Nephron (organoid): ENCODE data around the gene BIK.

ENCODE experiments used
- H3K27ac Mint-ChIP-seq, 3 experiments: 2 replicates each; pipeline ENCODE4 v1.8.0; 2020; ENCODE audit warnings: mixed read lengths in 3 of 3, mild to moderate bottlenecking in 2 of 3, moderate library complexity in 1 of 3
- H3K27me3 Mint-ChIP-seq: 2 replicates; pipeline ENCODE4 v1.8.0; 2021; ENCODE audit warnings: low read depth, mild to moderate bottlenecking, moderate library complexity, mixed read lengths
- H3K36me3 Mint-ChIP-seq: 2 replicates; pipeline ENCODE4 v1.8.0; 2020; ENCODE audit warnings: low read depth, mixed read lengths
- H3K4me1 Mint-ChIP-seq: 2 replicates; pipeline ENCODE4 v1.8.0; 2020; ENCODE audit warnings: mixed read lengths
- H3K4me3 Mint-ChIP-seq, 3 experiments: 2 replicates each; pipeline ENCODE4 v1.8.0; 2020; ENCODE audit warnings: mild to moderate bottlenecking in 3 of 3, mixed read lengths in 3 of 3, moderate library complexity in 2 of 3
- H3K9me3 Mint-ChIP-seq: 2 replicates; pipeline ENCODE4 v1.8.0; 2020; ENCODE audit warnings: mixed read lengths
- CTCF ChIP-seq, 3 experiments: fragments of 200-600 bp; sonication (generic); IDR thresholded peaks; one replicate each; pipeline ENCODE4 v1.5.0; 2021; ENCODE audit warnings: antibody characterized with exemption in 3 of 3; ENCODE audit not compliant: unreplicated experiment in 3 of 3

The BIK gene

GRCh38 chr22:43167001-43167589 lies 56.5 kb downstream of the BIK start:
- no peaks in the 10 kb centered on the region for H3K9me3 Mint-ChIP-seq
- no peak for TF ChIP-seq CTCF (IDR thresholded peaks at IDR 0.05; ENCODE audit: unreplicated experiment in 3 of 3)
- H3K4me1 Mint-ChIP-seq = peaks cover 10% of the 10 kb centered on the region
- H3K27ac Mint-ChIP-seq = no peak overlapping the region
- H3K27me3 Mint-ChIP-seq = peaks cover 6% of the 10 kb centered on the region
- peaks cover 8% of the 10 kb centered on the region for H3K36me3 Mint-ChIP-seq
- H3K4me3 Mint-ChIP-seq = no peak overlapping the region

GRCh38 chr22:43168471-43169309 lies 58.1 kb downstream of the BIK start:
- TF ChIP-seq CTCF (IDR thresholded peaks at IDR 0.05; ENCODE audit: unreplicated experiment in 3 of 3) = no peak
- Mint-ChIP-seq H3K27me3 (peaks cover 6% of the 10 kb centered on the region), H3K4me1 (peaks cover 10% of the 10 kb centered on the region), H3K4me3 (no peak overlapping the region), H3K27ac (no peak overlapping the region), H3K36me3 (peaks cover 17% of the 10 kb centered on the region), H3K9me3 (no peaks in the 10 kb centered on the region)

GRCh38 chr22:43169310-43170130 lies 59.0 kb downstream of the BIK start:
- Mint-ChIP-seq H3K9me3 (no peaks in the 10 kb centered on the region), H3K27ac (no peak overlapping the region), H3K36me3 (peaks cover 17% of the 10 kb centered on the region), H3K4me1 (peaks cover 2% of the 10 kb centered on the region), H3K4me3 (no peak overlapping the region), H3K27me3 (no peaks in the 10 kb centered on the region)
- TF ChIP-seq CTCF (IDR thresholded peaks at IDR 0.05; ENCODE audit: unreplicated experiment in 3 of 3) = no peak

- no peak overlapping the region for H3K4me3 Mint-ChIP-seq
These were observed 59.6 kb downstream of the BIK start for GRCh38 chr22:43170131-43170480.

GRCh38 chr22:43171019-43171491 lies 60.5 kb downstream of the BIK start:
- Mint-ChIP-seq H3K36me3 (peaks cover 18% of the 10 kb centered on the region), H3K4me3 (no peak overlapping the region), H3K9me3 (no peaks in the 10 kb centered on the region), H3K27me3 (no peaks in the 10 kb centered on the region), H3K4me1 (no peaks in the 10 kb centered on the region), H3K27ac (no peak overlapping the region)
- TF ChIP-seq CTCF (IDR thresholded peaks at IDR 0.05; ENCODE audit: unreplicated experiment in 3 of 3) = no peak

More at GRCh38 chr22:43170131-43170480, 59.6 kb downstream of the BIK start:
- no peak for TF ChIP-seq CTCF (IDR thresholded peaks at IDR 0.05; ENCODE audit: unreplicated experiment in 3 of 3)
- no peaks in the 10 kb centered on the region for H3K4me1 Mint-ChIP-seq
- no peaks in the 10 kb centered on the region for H3K27me3 Mint-ChIP-seq
- no peaks in the 10 kb centered on the region for H3K9me3 Mint-ChIP-seq
- H3K27ac Mint-ChIP-seq = no peak overlapping the region
- H3K36me3 Mint-ChIP-seq = peaks cover 17% of the 10 kb centered on the region
